Neural progenitor cell (in vitro differentiated cells): ENCODE measurements around the gene CDH13. TPM values are rescaled to one million over a fixed set of nuclear protein-coding genes. Genes with fewer than 3 reads are reported as not detected.

Experiments used
- DNase-seq: peaks from one replicate; pipeline ENCODE4 v3.0.0-alpha.2; 2016; ENCODE audit warnings: low spot score
- H2AFZ ChIP-seq: fragments of 200-600 bp; sonication (generic); replicated peaks from 2 replicates; pipeline ENCODE4 v1.6.1; 2016; ENCODE audit warnings: antibody characterized with exemption
- H3F3A ChIP-seq: fragments of 200-600 bp; sonication (generic); 2 replicates; pipeline ENCODE4 v1.6.1; 2016; ENCODE audit warnings: antibody characterized with exemption, low read depth
- H3K27ac ChIP-seq: fragments of 200-600 bp; sonication (generic); 2 replicates; pipeline ENCODE4 v1.5.1; 2016; ENCODE audit warnings: mild to moderate bottlenecking
- H3K27me3 ChIP-seq: fragments of 200-600 bp; sonication (generic); 2 replicates; pipeline ENCODE4 v1.6.1; 2016; ENCODE audit warnings: mild to moderate bottlenecking, moderate library complexity
- H3K36me3 ChIP-seq: fragments of 200-600 bp; sonication (generic); 2 replicates; pipeline ENCODE4 v1.5.1; 2016
- H3K4me1 ChIP-seq: fragments of 200-600 bp; sonication (generic); 2 replicates; pipeline ENCODE4 v1.6.1; 2016; ENCODE audit warnings: mixed run types
- H3K4me2 ChIP-seq: fragments of 200-600 bp; sonication (generic); 2 replicates; pipeline ENCODE4 v1.6.1; 2016
- H3K4me3 ChIP-seq: fragments of 200-600 bp; sonication (generic); 2 replicates; pipeline ENCODE4 v1.5.1; 2016
- H3K79me2 ChIP-seq: fragments of 200-600 bp; sonication (generic); 2 replicates; pipeline ENCODE4 v1.6.1; 2016; ENCODE audit warnings: low read depth
- H3K9ac ChIP-seq: fragments of 200-600 bp; sonication (generic); 2 replicates; pipeline ENCODE4 v1.6.1; 2016
- H3K9me3 ChIP-seq: fragments of 200-600 bp; sonication (generic); 2 replicates; pipeline ENCODE4 v1.5.1; 2016; ENCODE audit warnings: low read depth
- H4K20me1 ChIP-seq: fragments of 200-600 bp; sonication (generic); 2 replicates; pipeline ENCODE4 v1.6.1; 2016; ENCODE audit warnings: low read depth
- H3K27ac Mint-ChIP-seq: 3 replicates; pipeline ENCODE4 v1.8.0; 2021; ENCODE audit warnings: mixed read lengths
- H3K27me3 Mint-ChIP-seq: 2 replicates; pipeline ENCODE4 v1.8.0; 2022; ENCODE audit warnings: low read depth, mild to moderate bottlenecking, inconsistent platforms, moderate library complexity, mixed read lengths; ENCODE audit not compliant: insufficient read depth
- H3K36me3 Mint-ChIP-seq: 3 replicates; pipeline ENCODE4 v1.8.0; 2021; ENCODE audit warnings: mixed read lengths
- H3K4me1 Mint-ChIP-seq: 3 replicates; pipeline ENCODE4 v1.8.0; 2021; ENCODE audit warnings: mixed read lengths
- H3K4me3 Mint-ChIP-seq: 3 replicates; pipeline ENCODE4 v1.8.0; 2021; ENCODE audit warnings: mild to moderate bottlenecking, moderate library complexity, mixed read lengths
- H3K9me3 Mint-ChIP-seq: 3 replicates; pipeline ENCODE4 v1.8.0; 2020; ENCODE audit warnings: mixed read lengths
- EZH2 ChIP-seq: fragments of 200-600 bp; sonication (generic); IDR thresholded peaks from 2 replicates; pipeline ENCODE4 v1.6.1; 2017; ENCODE audit warnings: antibody characterized with exemption, mild to moderate bottlenecking, moderate library complexity
- EZH2phosphoT487 ChIP-seq: fragments of 200-600 bp; sonication (generic); IDR thresholded peaks from 2 replicates; pipeline ENCODE4 v1.6.1; 2017; ENCODE audit warnings: antibody characterized with exemption
- total RNA-seq: library from RNA; depleted of rRNA; stranded (reverse); fragments of >200 nt; gene quantifications from 2 replicates; pipeline ENCODE4 v1.2.3, GENCODE V29; 2015; ENCODE audit warnings: low replicate concordance
- TF ChIP-seq, protein P1 (sequence below): fragments of 200-600 bp; sonication (generic); IDR thresholded peaks from 2 replicates; pipeline ENCODE4 v1.5.1; 2017; ENCODE audit warnings: antibody characterized with exemption, mild to moderate bottlenecking

CDH13 gene
- total RNA-seq, 1 donor from 2014 or later, result 3.0 TPM

DNA sequence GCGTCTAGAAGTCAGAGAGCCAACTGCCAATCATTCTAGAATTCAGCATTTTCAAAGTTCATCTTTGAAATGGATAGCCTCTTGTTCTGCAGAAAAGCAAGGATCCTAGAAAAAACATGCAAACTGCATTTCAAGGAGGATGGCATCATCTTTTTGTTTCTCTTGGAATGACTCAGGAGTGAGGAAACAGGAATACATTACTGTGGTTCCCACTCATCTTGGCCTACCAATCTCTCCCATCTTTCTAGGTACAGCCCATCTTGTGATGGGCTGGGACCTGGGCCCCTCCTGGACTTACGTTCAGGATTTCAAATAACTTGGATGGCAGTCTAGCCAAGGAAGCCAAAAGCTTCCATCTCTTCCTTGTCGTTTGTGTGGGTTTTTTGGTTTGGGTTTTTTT lies 363.4 kb downstream of the CDH13 start:
- no peak overlapping the region for H2AFZ ChIP-seq

DNA sequence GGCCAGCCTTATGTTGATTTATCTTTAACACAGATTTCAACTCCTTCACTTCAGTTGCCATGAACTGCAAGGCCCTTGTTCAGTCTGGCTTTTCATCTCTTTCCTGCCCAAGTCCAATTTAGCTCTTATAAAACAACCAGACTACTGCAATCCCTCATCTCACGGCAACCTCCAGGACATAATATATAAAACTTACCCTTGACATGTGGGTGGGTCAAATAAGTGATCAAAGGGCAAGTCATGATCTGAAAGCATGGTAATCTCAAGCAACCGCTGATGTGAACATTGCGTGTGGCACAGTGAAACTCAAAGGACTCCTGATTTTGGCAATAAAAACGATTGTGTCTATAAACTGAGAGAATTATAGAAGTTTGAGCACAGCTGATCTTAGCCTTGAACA lies 364.6 kb downstream of the CDH13 start:
- no peaks in the 10 kb centered on the region for H3K4me1 Mint-ChIP-seq
- Histone ChIP-seq H3K9ac (no peak overlapping the region), H3K27ac (no peak overlapping the region), H3K4me1 (no peaks in the 10 kb centered on the region), H3K4me2 (no peak overlapping the region), H3K27me3 (no peaks in the 10 kb centered on the region), H3K4me3 (no peak overlapping the region), H4K20me1 (no peaks in the 10 kb centered on the region), H3K9me3 (no peaks in the 10 kb centered on the region), H2AFZ (no peak overlapping the region), H3K79me2 (no peaks in the 10 kb centered on the region), H3K36me3 (no peaks in the 10 kb centered on the region), H3F3A (no peaks in the 10 kb centered on the region)
- H3K27me3 Mint-ChIP-seq, result peaks cover 3% of the 10 kb centered on the region
- no peak for DNase-seq
- H3K4me3 Mint-ChIP-seq, result no peak overlapping the region
- H3K9me3 Mint-ChIP-seq, result no peaks in the 10 kb centered on the region
- H3K36me3 Mint-ChIP-seq, result no peaks in the 10 kb centered on the region
- no peak overlapping the region for H3K27ac Mint-ChIP-seq
- TF ChIP-seq, protein P1, sequence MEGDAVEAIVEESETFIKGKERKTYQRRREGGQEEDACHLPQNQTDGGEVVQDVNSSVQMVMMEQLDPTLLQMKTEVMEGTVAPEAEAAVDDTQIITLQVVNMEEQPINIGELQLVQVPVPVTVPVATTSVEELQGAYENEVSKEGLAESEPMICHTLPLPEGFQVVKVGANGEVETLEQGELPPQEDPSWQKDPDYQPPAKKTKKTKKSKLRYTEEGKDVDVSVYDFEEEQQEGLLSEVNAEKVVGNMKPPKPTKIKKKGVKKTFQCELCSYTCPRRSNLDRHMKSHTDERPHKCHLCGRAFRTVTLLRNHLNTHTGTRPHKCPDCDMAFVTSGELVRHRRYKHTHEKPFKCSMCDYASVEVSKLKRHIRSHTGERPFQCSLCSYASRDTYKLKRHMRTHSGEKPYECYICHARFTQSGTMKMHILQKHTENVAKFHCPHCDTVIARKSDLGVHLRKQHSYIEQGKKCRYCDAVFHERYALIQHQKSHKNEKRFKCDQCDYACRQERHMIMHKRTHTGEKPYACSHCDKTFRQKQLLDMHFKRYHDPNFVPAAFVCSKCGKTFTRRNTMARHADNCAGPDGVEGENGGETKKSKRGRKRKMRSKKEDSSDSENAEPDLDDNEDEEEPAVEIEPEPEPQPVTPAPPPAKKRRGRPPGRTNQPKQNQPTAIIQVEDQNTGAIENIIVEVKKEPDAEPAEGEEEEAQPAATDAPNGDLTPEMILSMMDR, result no peak
- TF ChIP-seq EZH2 (no peak), EZH2phosphoT487 (no peak)

More for the DNA sequence above, 363.4 kb downstream of the CDH13 start:
- no peak overlapping the region for H3K4me2 ChIP-seq
- TF ChIP-seq EZH2phosphoT487 (no peak), EZH2 (no peak)
- TF ChIP-seq, protein P1, result no peak
- H3K27ac ChIP-seq, result no peak overlapping the region
- no peak overlapping the region for H3K9ac ChIP-seq
- no peaks in the 10 kb centered on the region for H3K9me3 ChIP-seq
- no peaks in the 10 kb centered on the region for H3K4me1 ChIP-seq
- H3K27me3 ChIP-seq, result no peaks in the 10 kb centered on the region
- no peaks in the 10 kb centered on the region for H4K20me1 ChIP-seq
- H3K36me3 ChIP-seq, result no peaks in the 10 kb centered on the region
- Mint-ChIP-seq H3K4me3 (no peak overlapping the region), H3K27ac (no peak overlapping the region), H3K4me1 (no peaks in the 10 kb centered on the region), H3K9me3 (no peaks in the 10 kb centered on the region), H3K27me3 (peaks cover 3% of the 10 kb centered on the region), H3K36me3 (no peaks in the 10 kb centered on the region)
- H3K4me3 ChIP-seq, result no peak overlapping the region
- H3K79me2 ChIP-seq, result no peaks in the 10 kb centered on the region
- no peak for DNase-seq
- no peaks in the 10 kb centered on the region for H3F3A ChIP-seq

DNA sequence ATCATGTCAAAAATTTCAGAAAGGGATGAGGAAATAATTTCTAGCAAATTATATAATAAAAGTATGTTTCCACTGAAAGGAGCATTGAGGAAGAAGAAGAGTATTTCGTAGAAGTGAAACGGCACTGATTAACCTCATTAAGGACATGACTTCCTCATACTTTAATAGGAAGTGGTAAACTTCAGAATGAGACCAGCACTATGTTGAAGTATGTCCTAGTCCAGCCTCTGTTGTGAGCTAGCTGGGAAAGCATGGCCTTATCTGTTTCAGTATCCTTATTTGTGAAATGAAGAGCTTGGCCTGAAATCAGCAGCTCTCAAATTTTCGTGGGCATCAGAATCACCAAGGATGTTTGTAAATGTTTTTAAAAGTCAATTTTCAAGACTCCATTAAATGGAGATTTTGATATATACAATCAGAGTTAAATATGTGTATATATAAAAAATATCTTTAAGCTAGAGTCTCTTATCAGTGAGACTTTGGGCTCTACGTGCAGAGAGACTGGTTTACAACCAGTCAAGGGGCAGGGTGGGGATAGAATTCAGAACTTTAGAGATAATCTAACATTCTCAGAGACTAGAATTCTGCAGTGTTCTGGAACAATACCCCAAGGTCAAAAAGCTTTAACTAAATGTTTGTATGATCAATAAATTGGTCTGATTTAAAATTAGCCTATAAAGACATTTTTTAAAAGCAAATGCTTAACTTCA lies 365.4 kb downstream of the CDH13 start:
- H3K79me2 ChIP-seq, result no peaks in the 10 kb centered on the region
- no peak overlapping the region for H3K4me3 Mint-ChIP-seq
- H3K27me3 Mint-ChIP-seq, result peaks cover 3% of the 10 kb centered on the region
- no peak overlapping the region for H3K4me3 ChIP-seq
- no peak overlapping the region for H3K4me2 ChIP-seq
- no peaks in the 10 kb centered on the region for H3F3A ChIP-seq
- H3K27ac ChIP-seq, result no peak overlapping the region
- H3K27me3 ChIP-seq, result no peaks in the 10 kb centered on the region
- no peaks in the 10 kb centered on the region for H4K20me1 ChIP-seq
- no peaks in the 10 kb centered on the region for H3K4me1 ChIP-seq
- H3K36me3 Mint-ChIP-seq, result no peaks in the 10 kb centered on the region
- no peaks in the 10 kb centered on the region for H3K9me3 Mint-ChIP-seq
- no peak for DNase-seq
- H3K4me1 Mint-ChIP-seq, result no peaks in the 10 kb centered on the region
- H3K36me3 ChIP-seq, result no peaks in the 10 kb centered on the region
- H3K9ac ChIP-seq, result no peak overlapping the region
- no peak overlapping the region for H3K27ac Mint-ChIP-seq
- no peaks in the 10 kb centered on the region for H3K9me3 ChIP-seq
- TF ChIP-seq, protein P1, result no peak
- TF ChIP-seq EZH2 (no peak), EZH2phosphoT487 (no peak)
- H2AFZ ChIP-seq, result no peak overlapping the region
